GM19395 (cell line): ENCODE results near the gene BCKDHA.
"Not testable (repeated sequence)": the region's sequence is repeated elsewhere in the genome, so short reads cannot be mapped to it uniquely, and the experiment has no call there.

Experiments used
- ATAC-seq: cut with Tn5 transposase; IDR thresholded peaks from one replicate; pipeline ENCODE4 v1.9.1; 2021; ENCODE audit warnings: mild to moderate bottlenecking, moderate library complexity; ENCODE audit not compliant: unreplicated experiment

The BCKDHA gene

GRCh38 chr19:41442473-41443355, 45.1 kb downstream of the BCKDHA start, which contains the start of gene ERICH4:
Gene ERICH4 (plus strand): TSS chr19:41443156. CDS start chr19:41443170, 14 bp downstream.
- no peak for ATAC-seq

GRCh38 chr19:41443813-41444455, 46.3 kb downstream of the BCKDHA start:
- ATAC-seq, result no peak

GRCh38 chr19:41445575-41445974, 48.0 kb downstream of the BCKDHA start:
- no peak for ATAC-seq

- no peak for ATAC-seq
Measured at GRCh38 chr19:41447732-41448332, 50.2 kb downstream of the BCKDHA start.

GRCh38 chr19:41449079-41449864, 51.7 kb downstream of the BCKDHA start:
- ATAC-seq, result no peak

- ATAC-seq, result no peak
Measured at GRCh38 chr19:41449865-41450178, 52.2 kb downstream of the BCKDHA start.

- ATAC-seq, result no peak
Measured at GRCh38 chr19:41452584-41453275, 55.1 kb downstream of the BCKDHA start.

- no peak for ATAC-seq
Measured at GRCh38 chr19:41455936-41456335, 58.3 kb downstream of the BCKDHA start.

GRCh38 chr19:41456342-41456918, 58.8 kb downstream of the BCKDHA start:
- ATAC-seq, result no peak

GRCh38 chr19:41457241-41457640, 59.6 kb downstream of the BCKDHA start:
- ATAC-seq, result peak; percentile 78

- no peak for ATAC-seq
Measured at GRCh38 chr19:41462497-41462896, 64.9 kb downstream of the BCKDHA start.

- not testable (repeated sequence) for ATAC-seq
Measured at GRCh38 chr19:41463257-41464256, 65.9 kb downstream of the BCKDHA start.
